NT2/D1 (cell line): ENCODE data around the gene COX7A2.

ENCODE experiments used
- SUZ12 ChIP-seq: IDR thresholded peaks from 2 replicates; pipeline ENCODE4 v1.6.1; 2011; ENCODE audit not compliant: insufficient read length, insufficient read depth; ENCODE audit errors: extremely low read depth
- ZNF274 ChIP-seq: IDR thresholded peaks from 2 replicates; pipeline ENCODE4 v1.6.1; 2011; ENCODE audit warnings: mild to moderate bottlenecking, low read depth, low read length

DNA sequence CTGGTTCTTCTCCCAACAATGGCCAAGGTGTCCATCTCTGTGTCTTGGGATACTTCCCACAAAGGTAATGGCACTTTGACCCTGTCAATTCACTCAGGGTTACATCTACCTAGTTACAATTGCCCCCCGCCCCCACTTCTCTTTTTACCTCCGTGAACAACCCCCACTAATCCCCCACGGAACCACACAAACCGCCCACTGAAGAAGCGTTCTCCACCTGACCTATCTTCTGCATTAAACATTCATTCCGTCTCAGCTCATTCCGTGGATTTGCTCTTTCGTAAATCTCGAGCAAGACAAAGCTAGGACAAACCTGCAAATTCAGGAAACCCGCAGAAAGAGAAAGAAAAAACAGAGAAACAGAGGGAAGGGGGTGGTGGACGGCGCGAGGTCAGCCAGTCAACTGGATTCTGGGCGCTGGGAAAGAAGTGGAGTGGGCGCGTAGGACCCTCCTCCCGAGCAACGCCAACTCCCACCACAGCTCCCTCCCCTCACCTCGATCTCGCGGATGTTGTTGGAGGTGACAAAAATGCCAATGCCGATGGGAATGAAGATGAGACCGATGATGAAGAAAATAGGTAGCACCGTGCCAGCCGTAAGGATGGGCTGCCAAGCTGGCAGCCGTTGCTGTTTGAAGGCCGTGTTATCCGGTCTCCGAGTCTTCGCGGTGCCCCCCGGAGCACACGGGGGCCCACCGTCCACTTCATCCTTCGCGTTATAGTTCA is 40.5 kb upstream of the COX7A2 start:
- no peak for TF ChIP-seq SUZ12
- TF ChIP-seq ZNF274: no peak
